CD14-positive monocyte (primary cell): ENCODE data around the gene CRYBG1. TPM values are rescaled to one million over a fixed set of nuclear protein-coding genes. Genes with fewer than 3 reads are reported as not detected.

Experiments
- DNase-seq, 3 donors: peaks; one replicate each; pipeline ENCODE4 v3.0.0-alpha.2; 2011 to 2022
- H2AFZ ChIP-seq: 2 replicates; pipeline ENCODE4 v1.6.0; 2012; ENCODE audit warnings: mild to moderate bottlenecking, low read depth, low read length, inconsistent platforms; ENCODE audit not compliant: insufficient read depth, poor library complexity, severe bottlenecking
- H3K27ac ChIP-seq, 2 donors: 1 replicate in 1 of 2; 2 replicates in 1 of 2; pipeline ENCODE4 v1.5.1; 2012 to 2013; ENCODE audit warnings: low read length in 2 of 2, control low read depth in 1 of 2, inconsistent platforms in 1 of 2, low read depth in 1 of 2, mild to moderate bottlenecking in 1 of 2
- H3K27me3 ChIP-seq, 2 donors: one replicate each; pipeline versions ENCODE4 v1.6.0 to v1.6.1; 2011 to 2013; ENCODE audit warnings: low read length in 2 of 2; ENCODE audit not compliant: control insufficient read depth in 2 of 2, insufficient read depth in 2 of 2
- H3K36me3 ChIP-seq, 2 donors: replicated peaks in 1 of 2; 1 replicate in 1 of 2; 2 replicates in 1 of 2; pipeline versions ENCODE4 v1.5.1 to v1.6.1; 2012 to 2013; ENCODE audit warnings: low read length in 2 of 2, control low read depth in 1 of 2, inconsistent platforms in 1 of 2, mild to moderate bottlenecking in 1 of 2; ENCODE audit not compliant: insufficient read depth in 2 of 2, control insufficient read depth in 1 of 2
- H3K4me1 ChIP-seq, 2 donors: 1 replicate in 1 of 2; 2 replicates in 1 of 2; pipeline versions ENCODE4 v1.5.1 to v1.6.1; 2012 to 2013; ENCODE audit warnings: low read length in 2 of 2, control low read depth in 1 of 2, inconsistent platforms in 1 of 2, mild to moderate bottlenecking in 1 of 2, moderate library complexity in 1 of 2; ENCODE audit not compliant: insufficient read depth in 2 of 2, control insufficient read depth in 1 of 2
- H3K4me2 ChIP-seq: replicated peaks from 2 replicates; pipeline ENCODE3; 2012; ENCODE audit warnings: low read length, moderate library complexity, mild to moderate bottlenecking; ENCODE audit not compliant: poor library complexity, severe bottlenecking; ENCODE audit errors: extremely low read depth
- H3K4me3 ChIP-seq, 3 experiments: fragments of 200-600 bp in 1 of 3; sonication (generic) in 1 of 3; replicated peaks in 1 of 3; 1 replicate in 2 of 3; 2 replicates in 1 of 3; pipeline ENCODE4 v1.5.1; 2011 to 2013; ENCODE audit warnings: low read length in 3 of 3, mild to moderate bottlenecking in 3 of 3, control low read depth in 2 of 3, low read depth in 2 of 3, inconsistent platforms in 1 of 3, moderate library complexity in 1 of 3
- H3K79me2 ChIP-seq: 2 replicates; pipeline ENCODE4 v1.6.0; 2012; ENCODE audit warnings: mild to moderate bottlenecking, control low read depth, inconsistent platforms, low read length, moderate library complexity; ENCODE audit not compliant: insufficient read depth
- H3K9ac ChIP-seq: 2 replicates; pipeline ENCODE4 v1.6.0; 2017; ENCODE audit warnings: low read length, mild to moderate bottlenecking; ENCODE audit not compliant: insufficient read depth, poor library complexity, severe bottlenecking
- H3K9me3 ChIP-seq, 2 donors: replicated peaks in 1 of 2; 1 replicate in 1 of 2; 2 replicates in 1 of 2; pipeline versions ENCODE4 v1.5.1 to v1.6.1; 2012 to 2013; ENCODE audit warnings: low read length in 2 of 2, control low read depth in 1 of 2; ENCODE audit not compliant: control insufficient read depth in 1 of 2, insufficient read depth in 1 of 2
- H4K20me1 ChIP-seq: 2 replicates; pipeline ENCODE4 v1.6.0; 2012; ENCODE audit warnings: mild to moderate bottlenecking, low read length, control low read depth, moderate library complexity; ENCODE audit not compliant: insufficient read depth
- H3K27ac Mint-ChIP-seq, 7 donors: one replicate each; pipeline ENCODE4 v1.8.0; 2020; ENCODE audit warnings: mild to moderate bottlenecking in 7 of 7, mixed read lengths in 7 of 7, moderate library complexity in 6 of 7, inconsistent platforms in 2 of 7
- H3K27me3 Mint-ChIP-seq, 3 donors: one replicate each; pipeline ENCODE4 v1.8.0; 2021 to 2022; ENCODE audit warnings: low read depth in 3 of 3, mild to moderate bottlenecking in 3 of 3, mixed read lengths in 3 of 3, moderate library complexity in 3 of 3, inconsistent platforms in 1 of 3
- H3K36me3 Mint-ChIP-seq, 2 donors: one replicate each; pipeline ENCODE4 v1.8.0; 2020; ENCODE audit warnings: mixed read lengths in 2 of 2, inconsistent platforms in 1 of 2, mild to moderate bottlenecking in 1 of 2
- H3K4me1 Mint-ChIP-seq: one replicate; pipeline ENCODE4 v1.8.0; 2020; ENCODE audit warnings: mild to moderate bottlenecking, mixed read lengths
- H3K4me3 Mint-ChIP-seq, 2 donors: one replicate each; pipeline ENCODE4 v1.8.0; 2020; ENCODE audit warnings: mild to moderate bottlenecking in 2 of 2, mixed read lengths in 2 of 2, moderate library complexity in 1 of 2
- H3K9me3 Mint-ChIP-seq, 7 donors: one replicate each; pipeline ENCODE4 v1.8.0; 2020 to 2022; ENCODE audit warnings: mixed read lengths in 7 of 7, mild to moderate bottlenecking in 6 of 7, moderate library complexity in 6 of 7, inconsistent platforms in 2 of 7
- CTCF ChIP-seq: fragments of 200-600 bp; IDR thresholded peaks from one replicate; pipeline ENCODE4 v1.8.0; 2022; ENCODE audit warnings: antibody characterized with exemption, mild to moderate bottlenecking
- WGBS: methylation state at CpG from one replicate; pipeline ENCODE4 v1.1.5; 2013; ENCODE audit warnings: missing lambda C conversion rate; ENCODE audit not compliant: insufficient coverage; 5-methylcytosine and 5-hydroxymethylcytosine counted together
- intact Hi-C, 2 donors: fragments of 100-400 bp; cut with micrococcal nuclease; formaldehyde crosslinking; loops; one replicate each; pipeline versions ENCODE4 v1.15.0 to v1.15.1; 2023
- polyA plus RNA-seq, 3 donors: library from polyadenylated mRNA; depleted of rRNA in 1 of 3; unstranded in 2 of 3; stranded (reverse) in 1 of 3; fragments of 300-500 nt in 2 of 3; fragments of >200 nt in 1 of 3; fragmentation: Illumina TruSeq in 2 of 3; gene quantifications; 1 replicate in 2 of 3; 2 replicates in 1 of 3; pipeline ENCODE4 v1.2.3, GENCODE V29; 2012 to 2021

Gene CRYBG1
- polyA plus RNA-seq, 3 donors, result 7.9 to 11.9 (median 11.1) TPM

GRCh38 chr6:106508277-106508676, 147.8 kb downstream of the CRYBG1 start:
- Histone ChIP-seq H3K79me2 (peaks cover 28% of the 10 kb centered on the region), H3K36me3 (no peaks in the 10 kb centered on the region), H3K27me3 (no peaks in the 10 kb centered on the region), H4K20me1 (no peaks in the 10 kb centered on the region), H3K9me3 (no peaks in the 10 kb centered on the region), H3K27ac (no peak overlapping the region), H3K4me1 (peaks cover 28 to 34% of the 10 kb centered on the region in 2 donors), H3K4me2 (no peak overlapping the region), H3K9ac (no peak overlapping the region), H2AFZ (no peak overlapping the region), H3K4me3 (no peak overlapping the region)
- H3K27me3 Mint-ChIP-seq, result no peaks in the 10 kb centered on the region
- no peak overlapping the region for H3K4me3 Mint-ChIP-seq
- H3K4me1 Mint-ChIP-seq, result peaks cover 34% of the 10 kb centered on the region
- H3K9me3 Mint-ChIP-seq, result no peaks in the 10 kb centered on the region
- H3K36me3 Mint-ChIP-seq, result peaks cover 0 to 2% of the 10 kb centered on the region in 2 donors
- intact Hi-C loops, result loop anchor here (2.0 to 5.0 kb wide), 3 partner anchors 15 to 61 kb away; no protein-coding TSS in a partner anchor
- no CpG with 5 or more reads among the region's 2 CpGs for WGBS
- no peak for DNase-seq
- TF ChIP-seq CTCF, result no peak
- H3K27ac Mint-ChIP-seq, result no peak overlapping the region

GRCh38 chr6:106508834-106509233, 148.3 kb downstream of the CRYBG1 start:
- no peaks in the 10 kb centered on the region for H3K9me3 Mint-ChIP-seq
- peaks cover 27 to 34% of the 10 kb centered on the region in 2 donors for H3K4me1 ChIP-seq
- H4K20me1 ChIP-seq, result no peaks in the 10 kb centered on the region
- H3K4me1 Mint-ChIP-seq, result peaks cover 35% of the 10 kb centered on the region
- no peaks in the 10 kb centered on the region for H3K36me3 ChIP-seq
- DNase-seq, result peak in 1 of 3 donors; percentile 19
- H3K79me2 ChIP-seq, result peaks cover 33% of the 10 kb centered on the region
- peak overlapping the region in 1 of 3 experiments; percentile 87 for H3K4me3 ChIP-seq
- H3K27me3 ChIP-seq, result no peaks in the 10 kb centered on the region
- intact Hi-C loops, result loop anchor here (2.0 to 5.0 kb wide), 3 partner anchors 14 to 62 kb away; no protein-coding TSS in a partner anchor
- H3K27ac Mint-ChIP-seq, result peak overlapping the region in 3 of 7 donors; percentile 8 to 40 (median 10)
- no peaks in the 10 kb centered on the region for H3K27me3 Mint-ChIP-seq
- no peak overlapping the region for H3K9ac ChIP-seq
- H2AFZ ChIP-seq, result no peak overlapping the region
- TF ChIP-seq CTCF, result no peak
- peak overlapping the region; percentile 99 for H3K4me2 ChIP-seq
- H3K36me3 Mint-ChIP-seq, result peaks cover 0 to 2% of the 10 kb centered on the region in 2 donors
- H3K9me3 ChIP-seq, result no peaks in the 10 kb centered on the region
- H3K4me3 Mint-ChIP-seq, result peak overlapping the region; percentile 57 to 93
- H3K27ac ChIP-seq, result peak overlapping the region in 1 of 2 donors; percentile 60
- no CpG with 5 or more reads among the region's 3 CpGs for WGBS
